Type B pancreatic cell (in vitro differentiated cells): ENCODE data around the gene SEC16A. TPM values are rescaled to one million over a fixed set of nuclear protein-coding genes. Genes with fewer than 3 reads are reported as not detected.

ENCODE experiments used
- DNase-seq: peaks from one replicate; pipeline ENCODE4 v3.0.0; 2021; ENCODE audit warnings: mixed read lengths; ENCODE audit not compliant: unreplicated experiment; ENCODE audit errors: extremely low spot score
- H3K27ac Mint-ChIP-seq: 2 replicates; pipeline ENCODE4 v1.8.0; 2021; ENCODE audit warnings: mild to moderate bottlenecking, mixed read lengths
- H3K27me3 Mint-ChIP-seq: 2 replicates; pipeline ENCODE4 v1.8.0; 2021; ENCODE audit warnings: mixed read lengths
- H3K36me3 Mint-ChIP-seq: 2 replicates; pipeline ENCODE4 v1.8.0; 2021; ENCODE audit warnings: mixed read lengths
- H3K4me1 Mint-ChIP-seq: one replicate; pipeline ENCODE4 v1.8.0; 2021; ENCODE audit warnings: mixed read lengths; ENCODE audit not compliant: unreplicated experiment
- H3K4me3 Mint-ChIP-seq: 2 replicates; pipeline ENCODE4 v1.8.0; 2021; ENCODE audit warnings: mild to moderate bottlenecking, mixed read lengths
- H3K9me3 Mint-ChIP-seq: 2 replicates; pipeline ENCODE4 v1.8.0; 2021; ENCODE audit warnings: mixed read lengths
- total RNA-seq: library from RNA; stranded (reverse); gene quantifications from 2 replicates; pipeline ENCODE4 v1.2.1, GENCODE V29; 2021; ENCODE audit warnings: low replicate concordance
- TF ChIP-seq, protein P1 (sequence below): fragments of 200-600 bp; sonication (generic); conservative IDR thresholded peaks from 2 replicates; pipeline ENCODE4 v1.5.0; 2021; ENCODE audit warnings: antibody characterized with exemption, mild to moderate bottlenecking

Gene SEC16A
- total RNA-seq, 1 donor from 2014 or later, result 74.6 TPM

DNA sequence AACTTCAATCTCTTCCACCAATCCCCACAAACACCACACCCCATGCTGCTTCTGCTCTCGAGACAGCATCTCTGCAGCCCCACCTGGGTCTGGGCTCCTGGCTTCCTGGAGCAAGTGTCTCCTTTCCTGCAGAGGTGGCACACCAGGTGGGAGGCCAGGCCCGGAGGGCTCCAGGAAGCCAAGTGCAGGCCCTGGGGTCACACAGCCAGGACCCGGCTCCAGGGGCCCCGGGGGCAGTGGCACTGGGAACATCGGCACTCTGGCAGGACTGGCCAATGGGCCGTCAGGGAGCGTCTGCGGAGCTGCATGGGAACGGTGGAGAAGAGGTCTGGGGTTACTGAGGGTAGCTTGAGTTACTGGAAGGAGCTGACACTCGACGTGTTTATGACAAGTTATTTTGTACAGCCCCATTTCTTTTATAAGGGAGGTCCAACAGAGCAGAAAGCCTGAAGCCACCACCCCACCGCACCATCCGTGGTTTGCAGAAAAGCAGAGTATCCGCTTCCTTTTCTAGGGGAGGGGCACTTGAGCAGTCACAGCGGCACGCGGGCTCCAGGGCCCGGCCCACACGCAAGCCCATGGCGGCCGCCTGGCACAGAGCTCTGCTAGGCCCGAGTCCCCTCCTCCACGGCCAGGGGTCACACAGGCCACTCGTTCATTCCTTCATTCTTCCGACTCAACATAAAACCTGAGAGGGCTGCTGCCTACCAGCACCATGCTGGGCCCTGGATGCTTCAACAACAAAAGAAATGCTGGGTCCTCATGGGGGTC, 28.6 kb downstream of the SEC16A start:
- Mint-ChIP-seq H3K36me3 (peaks cover 11% of the 10 kb centered on the region), H3K4me1 (no peaks in the 10 kb centered on the region), H3K4me3 (no peak overlapping the region), H3K27ac (no peak overlapping the region), H3K27me3 (no peaks in the 10 kb centered on the region), H3K9me3 (no peaks in the 10 kb centered on the region)
- TF ChIP-seq, protein P1, sequence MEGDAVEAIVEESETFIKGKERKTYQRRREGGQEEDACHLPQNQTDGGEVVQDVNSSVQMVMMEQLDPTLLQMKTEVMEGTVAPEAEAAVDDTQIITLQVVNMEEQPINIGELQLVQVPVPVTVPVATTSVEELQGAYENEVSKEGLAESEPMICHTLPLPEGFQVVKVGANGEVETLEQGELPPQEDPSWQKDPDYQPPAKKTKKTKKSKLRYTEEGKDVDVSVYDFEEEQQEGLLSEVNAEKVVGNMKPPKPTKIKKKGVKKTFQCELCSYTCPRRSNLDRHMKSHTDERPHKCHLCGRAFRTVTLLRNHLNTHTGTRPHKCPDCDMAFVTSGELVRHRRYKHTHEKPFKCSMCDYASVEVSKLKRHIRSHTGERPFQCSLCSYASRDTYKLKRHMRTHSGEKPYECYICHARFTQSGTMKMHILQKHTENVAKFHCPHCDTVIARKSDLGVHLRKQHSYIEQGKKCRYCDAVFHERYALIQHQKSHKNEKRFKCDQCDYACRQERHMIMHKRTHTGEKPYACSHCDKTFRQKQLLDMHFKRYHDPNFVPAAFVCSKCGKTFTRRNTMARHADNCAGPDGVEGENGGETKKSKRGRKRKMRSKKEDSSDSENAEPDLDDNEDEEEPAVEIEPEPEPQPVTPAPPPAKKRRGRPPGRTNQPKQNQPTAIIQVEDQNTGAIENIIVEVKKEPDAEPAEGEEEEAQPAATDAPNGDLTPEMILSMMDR, result no peak
- DNase-seq, result no peak

DNA sequence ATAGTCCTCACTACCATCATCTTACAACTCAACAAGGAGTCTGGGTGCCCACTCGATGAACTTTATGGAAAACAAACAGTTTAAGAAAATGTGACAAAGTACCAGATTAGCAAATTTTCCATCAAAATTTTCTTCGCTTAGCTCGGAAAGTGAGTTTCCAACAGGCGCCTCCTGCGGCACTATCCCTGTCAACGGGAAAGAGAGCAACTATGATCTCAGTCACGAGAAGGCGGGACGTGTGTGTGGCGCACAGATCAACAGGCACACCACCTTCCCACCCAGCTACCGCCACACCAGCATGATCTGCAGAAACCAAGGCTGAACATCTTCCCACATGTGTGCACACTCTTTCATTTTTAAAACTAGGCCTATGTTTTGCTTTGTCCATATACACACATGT, 29.5 kb downstream of the SEC16A start:
- TF ChIP-seq, protein P1, result no peak
- H3K9me3 Mint-ChIP-seq, result no peaks in the 10 kb centered on the region
- H3K27me3 Mint-ChIP-seq, result no peaks in the 10 kb centered on the region
- no peak overlapping the region for H3K27ac Mint-ChIP-seq
- H3K36me3 Mint-ChIP-seq, result peaks cover 8% of the 10 kb centered on the region
- no peak overlapping the region for H3K4me3 Mint-ChIP-seq
- DNase-seq, result no peak
- no peaks in the 10 kb centered on the region for H3K4me1 Mint-ChIP-seq

DNA sequence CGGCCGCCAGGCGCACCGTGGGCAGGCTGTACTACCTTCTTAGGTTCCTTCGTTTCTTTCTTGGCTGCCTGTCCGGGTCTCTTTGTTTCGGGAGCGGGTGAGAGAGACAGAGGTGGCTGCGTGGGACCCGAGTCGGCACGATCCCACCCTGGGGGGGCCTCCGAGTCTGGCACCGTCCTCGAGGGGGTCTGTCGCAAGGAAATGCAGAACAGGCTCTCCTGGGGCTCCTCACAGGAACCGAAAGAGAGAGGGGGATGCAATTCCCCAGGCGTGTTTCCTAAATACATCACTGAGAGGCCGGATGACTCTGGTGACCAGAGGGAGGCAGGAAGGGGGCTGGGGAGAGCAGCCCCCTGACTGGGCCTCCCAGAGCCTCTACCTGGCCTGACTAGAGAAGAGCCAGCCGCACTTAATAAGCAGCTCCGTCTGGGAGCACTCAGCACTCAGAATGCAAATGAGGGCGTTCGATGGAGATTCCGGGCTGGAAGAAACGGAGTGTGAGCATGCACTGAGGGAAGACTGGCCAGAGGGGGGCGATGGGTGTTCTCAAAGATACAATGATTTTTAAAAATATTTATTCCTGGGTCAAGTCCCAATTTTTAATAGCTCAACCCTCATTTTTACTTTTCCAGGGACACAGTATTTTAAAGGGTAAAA, 31.5 kb downstream of the SEC16A start:
- H3K27me3 Mint-ChIP-seq, result no peaks in the 10 kb centered on the region
- no peak for DNase-seq
- no peaks in the 10 kb centered on the region for H3K9me3 Mint-ChIP-seq
- H3K36me3 Mint-ChIP-seq, result peaks cover 16% of the 10 kb centered on the region
- H3K4me3 Mint-ChIP-seq, result no peak overlapping the region
- no peak overlapping the region for H3K27ac Mint-ChIP-seq
- no peaks in the 10 kb centered on the region for H3K4me1 Mint-ChIP-seq
- TF ChIP-seq, protein P1, result no peak

DNA sequence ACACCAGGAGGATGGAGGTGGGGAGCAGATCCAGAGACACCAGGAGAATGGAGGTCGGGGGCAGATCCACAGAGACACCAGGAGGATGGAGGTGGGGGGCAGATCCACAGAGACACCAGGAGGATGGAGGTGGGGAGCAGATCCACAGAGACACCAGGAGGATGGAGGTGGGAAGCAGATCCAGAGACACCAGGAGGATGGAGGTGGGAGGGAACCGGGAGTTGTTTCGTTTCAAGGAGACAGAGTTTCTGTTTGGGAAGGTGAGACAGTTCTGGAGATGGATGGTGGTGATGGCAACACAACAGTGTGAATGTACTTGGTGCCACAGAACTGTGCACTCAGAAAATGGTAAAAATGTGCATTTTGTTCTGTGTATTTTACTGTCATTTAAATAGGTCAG, 34.2 kb downstream of the SEC16A start:
- H3K36me3 Mint-ChIP-seq, result peaks cover 17% of the 10 kb centered on the region

DNA sequence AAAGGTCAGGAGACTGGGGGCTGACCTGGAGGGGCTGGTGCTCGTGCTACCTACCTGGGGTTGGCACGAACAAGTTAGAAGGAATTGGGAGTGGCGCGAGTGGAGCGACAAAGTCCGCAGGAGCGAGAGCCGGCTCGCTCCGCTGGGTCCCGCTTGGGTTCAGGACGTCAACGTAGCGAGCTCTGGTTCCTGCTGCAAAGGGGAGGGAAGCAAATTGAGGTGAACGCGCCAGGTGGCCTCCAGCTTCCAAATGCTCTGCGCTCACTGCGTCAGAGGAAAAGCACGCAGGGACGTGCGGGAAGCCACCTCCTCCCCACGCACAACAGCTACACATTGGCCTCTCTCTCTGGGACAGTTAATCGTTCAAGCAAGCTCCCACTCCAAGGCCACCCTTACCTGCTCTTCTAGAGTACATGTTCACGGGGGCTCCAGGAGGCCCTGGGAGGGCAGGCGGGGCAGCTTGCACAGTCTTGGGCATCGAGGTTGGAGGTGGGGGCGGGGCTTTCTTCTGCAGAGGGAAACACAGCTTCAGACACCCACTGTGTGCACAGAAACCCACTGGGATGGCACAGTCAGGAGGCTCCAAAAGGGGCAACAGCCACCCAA, 35.6 kb downstream of the SEC16A start:
- peaks cover 19% of the 10 kb centered on the region for H3K36me3 Mint-ChIP-seq
- DNase-seq, result no peak
- no peaks in the 10 kb centered on the region for H3K27me3 Mint-ChIP-seq
- no peaks in the 10 kb centered on the region for H3K9me3 Mint-ChIP-seq
- no peaks in the 10 kb centered on the region for H3K4me1 Mint-ChIP-seq
- no peak overlapping the region for H3K27ac Mint-ChIP-seq
- no peak overlapping the region for H3K4me3 Mint-ChIP-seq
- TF ChIP-seq, protein P1, result no peak

More for the DNA sequence above, 34.2 kb downstream of the SEC16A start:
- Mint-ChIP-seq H3K27me3 (no peaks in the 10 kb centered on the region), H3K27ac (no peak overlapping the region), H3K4me1 (no peaks in the 10 kb centered on the region), H3K9me3 (no peaks in the 10 kb centered on the region), H3K4me3 (no peak overlapping the region)
- no peak for DNase-seq
- TF ChIP-seq, protein P1, result no peak
